DMS53 treated with DMSO at 0.1 percent for 48 hours (cell line): ENCODE data around the gene FEZF1.

Source experiments
- DNase-seq: peaks from one replicate; lab custom pipeline; 2025; ENCODE audit not compliant: unreplicated experiment; lab: John Stamatoyannopoulos, UW

The FEZF1 gene

GRCh38 chr7:122304319-122304975 is at the start of gene FEZF1:
Gene FEZF1, minus strand, starts transcription at chr7:122304750. Its CDS starts 313 bp downstream, at chr7:122304437.
- DNase-seq = peak; percentile 69

DNA sequence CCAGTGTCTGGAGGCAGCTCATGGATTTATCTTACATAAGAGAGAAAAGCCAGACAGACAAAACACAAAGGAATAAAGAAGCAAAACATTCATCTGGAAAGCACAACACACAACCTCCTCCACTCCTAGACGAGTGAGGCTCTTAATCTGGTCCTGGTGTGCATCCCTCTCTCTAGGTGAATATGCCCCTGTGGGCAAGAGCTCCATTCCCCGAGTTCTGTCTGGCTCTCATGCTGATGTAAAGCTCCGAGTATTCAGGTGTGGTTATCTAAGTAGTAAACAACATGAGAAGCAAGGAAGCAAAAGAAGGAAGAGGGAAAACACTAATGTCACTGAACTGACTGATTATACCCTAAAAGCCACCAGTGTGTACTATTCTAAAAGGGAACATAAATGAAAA is 47.9 kb upstream of the FEZF1 start:
- no peak for DNase-seq

GRCh38 chr7:122350701-122351100 is 46.2 kb upstream of the FEZF1 start:
- no peak for DNase-seq

GRCh38 chr7:122344303-122344620 is 39.7 kb upstream of the FEZF1 start:
- no peak for DNase-seq

GRCh38 chr7:122343601-122344302 is 39.2 kb upstream of the FEZF1 start:
- DNase-seq = no peak

DNA sequence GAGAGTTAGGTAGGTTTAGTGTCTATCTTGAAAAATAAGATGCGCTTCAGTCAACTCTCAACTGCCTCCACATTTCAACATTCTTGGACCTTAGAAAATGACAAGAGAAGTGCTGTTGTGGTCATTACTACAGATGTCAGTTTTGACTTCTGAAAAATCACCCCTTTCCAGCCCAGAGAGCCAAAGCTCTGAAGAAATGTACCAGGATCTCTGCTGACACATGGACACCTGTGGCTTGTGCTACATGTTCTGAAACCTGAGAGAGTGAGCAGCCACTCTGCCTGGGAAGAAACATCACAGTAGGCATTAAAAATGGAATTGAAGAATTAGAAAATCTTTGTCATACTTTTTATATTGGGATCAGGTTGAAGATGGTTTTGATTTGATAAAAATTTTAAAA is 35.9 kb upstream of the FEZF1 start:
- no peak for DNase-seq

DNA sequence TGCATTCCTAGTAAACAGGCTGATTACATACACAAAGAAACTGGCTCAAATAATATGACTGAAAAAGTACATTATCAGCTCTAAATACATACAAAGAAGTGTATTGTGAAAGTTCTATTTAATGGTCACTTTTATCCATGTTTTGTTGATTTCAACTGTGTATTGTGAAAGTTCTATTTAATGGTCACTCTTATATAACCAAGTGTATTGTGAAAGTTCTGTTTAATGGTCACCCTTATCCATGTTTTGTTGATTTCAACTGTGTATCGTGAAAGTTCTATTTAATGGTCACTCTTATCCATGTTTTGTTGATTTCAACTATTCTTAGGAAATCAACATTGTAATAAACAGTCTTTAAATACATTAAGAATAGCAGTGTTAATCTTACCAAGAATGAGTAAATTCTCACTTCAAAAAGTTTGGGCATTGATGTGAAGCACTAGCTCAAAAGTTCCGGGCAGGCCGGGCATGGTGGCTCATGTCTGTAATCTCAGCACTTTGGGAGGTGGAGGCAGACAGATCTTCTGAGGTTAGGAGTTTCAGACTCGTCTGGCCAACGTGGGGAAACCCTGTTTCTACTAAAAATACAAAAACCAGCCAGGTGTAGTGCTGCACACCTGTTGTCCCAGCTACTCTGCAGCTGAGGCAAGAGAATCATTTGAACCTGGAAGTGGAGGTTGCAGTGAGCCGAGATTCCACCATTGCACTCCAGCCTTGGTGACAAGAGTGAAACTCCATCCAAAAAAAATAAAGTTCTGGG is 34.8 kb upstream of the FEZF1 start:
- no peak for DNase-seq

DNA sequence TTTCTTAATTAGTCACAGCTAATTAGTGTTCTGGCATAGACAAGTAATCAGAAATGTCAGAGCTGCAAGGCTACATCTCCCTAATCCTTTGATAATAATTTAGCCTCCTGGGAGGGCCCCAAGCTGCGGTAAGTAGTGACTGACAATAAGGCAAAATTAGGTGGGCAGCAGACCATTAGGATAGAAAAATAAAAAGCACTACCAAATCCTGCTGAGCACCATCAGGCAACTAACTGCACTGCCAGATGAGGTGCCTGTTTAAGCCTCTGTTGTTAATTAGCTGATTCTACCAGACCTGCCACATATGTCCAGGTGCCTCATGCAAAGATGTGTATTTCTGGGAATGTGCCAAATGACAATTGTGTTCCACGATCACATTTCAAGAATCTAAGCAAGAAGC is 32.5 kb upstream of the FEZF1 start:
- DNase-seq = no peak

GRCh38 chr7:122329145-122329802 is 24.7 kb upstream of the FEZF1 start:
- no peak for DNase-seq

DNA sequence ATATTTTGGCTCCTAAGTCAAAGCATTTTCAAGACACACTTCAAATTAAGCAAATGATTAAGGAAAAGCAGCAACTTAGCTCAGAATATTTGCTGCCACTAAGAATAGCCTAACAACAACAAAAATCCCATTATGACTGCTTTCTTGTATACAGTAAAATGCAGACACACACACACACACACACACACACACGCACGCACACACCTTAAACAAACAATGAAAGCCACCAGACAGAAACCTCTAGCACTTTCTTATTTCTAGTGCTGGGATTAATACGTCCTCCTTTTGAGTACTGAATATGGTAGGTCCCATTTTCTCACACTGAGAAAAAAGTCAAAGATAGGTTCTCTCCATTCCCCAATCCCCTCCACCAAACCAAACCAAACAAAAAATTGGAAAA is 23.4 kb upstream of the FEZF1 start:
- no peak for DNase-seq

- no peak for DNase-seq
Measured at GRCh38 chr7:122316467-122317388, 12.2 kb upstream of the FEZF1 start.

DNA sequence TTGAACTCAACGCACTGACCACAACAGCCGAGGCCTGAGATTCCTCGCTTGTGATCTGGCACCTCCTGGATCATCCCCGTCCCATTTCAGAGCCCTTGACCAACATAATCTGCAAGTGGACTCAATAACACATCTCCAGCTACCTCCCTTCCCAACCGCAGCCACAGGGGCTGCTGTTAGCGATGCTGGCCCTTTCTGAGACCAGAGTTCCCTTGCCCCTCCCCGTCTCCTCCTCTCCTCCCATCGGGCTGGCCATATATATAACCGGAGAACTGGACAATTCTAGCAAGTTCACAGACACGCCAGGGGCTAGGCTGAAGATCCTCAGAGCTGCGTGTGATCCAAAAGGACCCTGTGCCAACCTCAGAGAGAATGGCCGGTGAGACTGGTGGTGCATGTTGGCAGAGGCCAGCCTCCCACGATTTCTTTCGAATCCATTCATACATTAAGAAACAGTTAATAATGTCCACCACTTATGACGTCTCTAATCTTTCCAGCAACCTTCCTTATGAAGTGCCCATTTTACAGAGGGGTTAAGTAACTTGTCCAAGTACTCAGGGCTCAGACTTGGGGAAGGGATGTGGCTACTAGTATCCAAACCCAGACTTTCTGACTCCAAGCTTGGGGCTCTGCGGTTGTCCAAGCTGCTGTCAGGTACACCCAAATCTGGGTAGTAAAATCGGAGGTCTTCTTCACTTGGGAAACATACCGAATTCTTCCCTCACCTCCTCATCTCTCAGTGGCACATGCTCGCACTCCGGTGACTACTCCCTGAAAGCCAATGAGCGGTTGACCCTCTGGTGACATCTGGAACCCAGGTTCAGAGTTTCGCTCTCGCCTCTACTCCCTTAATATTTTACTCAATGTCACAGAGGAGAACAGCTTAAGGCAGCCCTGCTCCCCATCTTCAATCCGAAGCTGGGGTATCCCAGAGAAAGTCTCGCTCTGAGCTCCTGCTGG is 11.2 kb upstream of the FEZF1 start:
- DNase-seq = no peak

DNA sequence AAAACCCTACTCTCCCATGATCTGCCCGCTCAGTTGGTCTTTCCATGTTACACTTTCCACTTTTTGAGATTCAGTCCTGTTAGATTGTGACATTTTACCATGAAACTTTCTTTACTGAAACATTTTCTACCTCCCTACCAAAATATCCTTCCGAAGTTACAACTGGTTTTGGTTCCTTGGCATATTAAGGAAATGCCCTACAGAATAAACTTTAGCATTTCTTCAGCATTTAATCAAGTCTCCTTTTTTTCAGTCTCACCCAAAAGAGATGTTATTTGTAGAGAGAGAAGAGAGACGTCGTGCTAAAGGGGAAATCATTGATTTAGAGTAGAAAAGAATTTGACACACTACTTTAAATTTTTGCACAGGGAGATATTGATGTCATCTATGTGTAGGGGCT is 9.7 kb upstream of the FEZF1 start:
- DNase-seq = no peak

DNA sequence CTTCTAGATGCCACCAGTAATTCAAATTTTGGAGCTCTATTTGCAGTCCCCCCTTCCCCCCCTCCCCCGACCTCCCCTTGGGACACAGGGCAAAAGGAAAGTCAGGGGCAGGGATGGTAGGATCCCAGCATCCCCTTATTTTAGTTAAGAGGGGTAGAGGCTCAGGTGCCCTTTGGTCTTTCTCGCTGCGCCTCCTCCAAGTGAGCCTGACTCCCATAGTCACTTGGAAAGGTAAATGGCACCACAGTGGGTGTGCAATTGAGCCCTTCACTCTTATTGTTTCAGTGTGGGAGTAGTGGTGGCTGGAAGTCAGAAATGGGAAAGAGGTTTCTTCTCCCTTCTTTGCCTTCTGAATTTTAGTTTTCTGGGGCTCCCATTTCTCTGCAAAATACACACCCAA is 8.2 kb upstream of the FEZF1 start:
- no peak for DNase-seq

- no peak for DNase-seq
Measured at GRCh38 chr7:122311734-122312450, 7.3 kb upstream of the FEZF1 start.

DNA sequence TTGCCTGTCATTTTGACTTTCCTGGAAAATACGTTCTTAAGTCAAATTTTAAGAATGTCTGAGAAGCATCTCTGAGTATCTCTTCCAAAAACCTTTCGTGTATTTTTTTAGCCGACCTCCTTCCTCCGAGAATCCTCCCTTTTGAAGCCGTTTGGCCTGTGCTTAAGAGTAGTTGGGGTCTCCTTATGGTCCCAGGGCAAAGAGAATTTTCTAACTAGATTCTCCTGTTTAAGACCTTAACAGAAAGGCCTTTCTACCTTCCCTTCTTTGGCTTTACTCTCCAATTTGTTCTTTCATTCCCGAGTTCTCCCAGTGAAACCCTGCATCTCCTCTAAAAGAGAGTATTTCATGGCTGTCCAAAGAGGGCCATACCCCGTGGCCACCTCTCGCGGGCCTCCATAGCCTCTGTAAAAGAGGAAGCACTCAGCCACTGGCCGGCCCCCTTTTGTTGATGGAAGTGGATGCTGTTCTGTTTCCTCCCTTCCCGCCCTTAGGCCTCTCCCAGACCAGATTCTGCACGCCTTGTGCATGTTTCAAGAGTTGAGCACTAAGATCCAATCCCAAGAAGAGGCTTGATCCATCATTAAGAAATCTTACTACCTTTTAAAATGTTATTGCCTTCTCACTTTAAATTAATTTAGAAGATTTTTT is 6.6 kb upstream of the FEZF1 start:
- DNase-seq = no peak

DNA sequence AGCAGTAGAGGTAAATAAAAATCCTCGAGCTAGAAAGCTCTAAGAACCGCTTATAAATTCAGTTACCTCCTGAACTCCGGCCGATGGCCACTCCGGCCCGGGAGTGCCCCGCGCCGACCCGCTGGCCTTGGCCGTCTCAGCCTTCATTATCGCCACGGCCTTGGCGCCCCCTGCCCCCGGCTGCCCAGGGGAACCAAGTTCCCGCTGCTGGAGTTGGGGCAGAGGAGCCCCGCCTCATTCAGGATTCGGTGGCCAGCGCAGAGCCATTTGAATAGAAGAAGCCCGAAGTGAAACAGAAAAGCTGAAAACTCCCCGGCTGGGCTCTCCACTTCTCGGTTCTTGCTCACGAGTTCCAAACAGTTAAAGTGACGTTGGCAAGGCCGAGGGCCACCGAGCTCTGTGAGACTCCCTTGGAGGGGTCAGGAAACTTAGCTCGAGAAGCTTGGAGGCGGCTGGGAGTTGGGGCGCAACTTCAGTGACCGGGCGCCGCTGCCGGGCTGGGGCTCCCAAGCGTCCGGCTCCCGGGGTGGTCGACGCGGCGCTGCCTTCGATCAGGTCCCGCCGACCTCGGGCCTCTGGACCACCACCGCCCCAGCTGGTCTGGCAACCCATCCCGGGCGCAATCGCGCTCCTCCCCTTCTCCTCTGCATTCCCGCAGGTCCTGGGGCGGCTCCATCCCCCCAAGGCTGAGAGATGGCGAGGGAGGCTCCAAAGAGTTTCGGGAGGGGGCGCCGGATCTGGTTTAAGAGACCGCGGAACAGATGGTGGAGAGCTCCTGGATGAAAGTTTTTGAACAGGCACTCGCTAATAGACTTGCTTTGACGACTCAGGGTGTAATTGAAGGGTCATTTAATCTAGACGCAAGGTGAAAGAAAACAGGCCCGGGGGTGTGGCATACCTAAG is 5.8 kb upstream of the FEZF1 start:
- DNase-seq = peak; percentile 16
